Activated naive CD4-positive, alpha-beta T cell treated with anti-CD3 and anti-CD28 coated beads, Interleukin-2, amount 10 ng/mL, durations not matched to agents 7 days and 5 days (primary cell): ENCODE data around the gene AKAP13.

Source experiments
- CTCF ChIA-PET: fragments of 350-600 bp; sonication (Branson Sonifier 250); formaldehyde crosslinking; loops from one replicate; lab custom pipeline; 2021; ENCODE audit warnings: antibody characterized with exemption; lab: Charles Lee
- DNase-seq: peaks from one replicate; pipeline ENCODE4 v3.0.0-alpha.2; 2020
- H3K27ac Mint-ChIP-seq: one replicate; pipeline ENCODE4 v1.8.0; 2021; ENCODE audit warnings: mild to moderate bottlenecking, moderate library complexity, mixed read lengths
- H3K27me3 Mint-ChIP-seq: one replicate; pipeline ENCODE4 v1.8.0; 2021; ENCODE audit warnings: mild to moderate bottlenecking, mixed read lengths
- H3K36me3 Mint-ChIP-seq: one replicate; pipeline ENCODE4 v1.8.0; 2021; ENCODE audit warnings: mixed read lengths
- H3K4me1 Mint-ChIP-seq: one replicate; pipeline ENCODE4 v1.8.0; 2021; ENCODE audit warnings: mixed read lengths
- H3K4me3 Mint-ChIP-seq: one replicate; pipeline ENCODE4 v1.8.0; 2021; ENCODE audit warnings: mild to moderate bottlenecking, moderate library complexity, mixed read lengths
- H3K9me3 Mint-ChIP-seq: one replicate; pipeline ENCODE4 v1.8.0; 2021; ENCODE audit warnings: mixed read lengths

Gene AKAP13

GRCh38 chr15:85443046-85443445 lies 62.6 kb downstream of the AKAP13 start:
- no peak overlapping the region for H3K4me3 Mint-ChIP-seq
- no peak for DNase-seq
- H3K27me3 Mint-ChIP-seq, result no peaks in the 10 kb centered on the region
- H3K4me1 Mint-ChIP-seq, result peaks cover 28% of the 10 kb centered on the region
- H3K27ac Mint-ChIP-seq, result no peak overlapping the region
- peaks cover 4% of the 10 kb centered on the region for H3K9me3 Mint-ChIP-seq
- CTCF ChIA-PET, result interaction anchor here (2.1 kb wide), 1 partner anchor 146 kb away, joined by 5 read pairs; no protein-coding TSS in a partner anchor
- H3K36me3 Mint-ChIP-seq, result peaks cover 6% of the 10 kb centered on the region

GRCh38 chr15:85443593-85444087 lies 63.2 kb downstream of the AKAP13 start:
- peak; percentile 31 for DNase-seq
- H3K4me3 Mint-ChIP-seq, result no peak overlapping the region
- H3K4me1 Mint-ChIP-seq, result peaks cover 28% of the 10 kb centered on the region
- H3K36me3 Mint-ChIP-seq, result peaks cover 6% of the 10 kb centered on the region
- CTCF ChIA-PET, result interaction anchor here (2.1 kb wide), 1 partner anchor 147 kb away, joined by 5 read pairs; no protein-coding TSS in a partner anchor
- H3K27me3 Mint-ChIP-seq, result no peaks in the 10 kb centered on the region
- no peak overlapping the region for H3K27ac Mint-ChIP-seq
- peaks cover 4% of the 10 kb centered on the region for H3K9me3 Mint-ChIP-seq

- peaks cover 28% of the 10 kb centered on the region for H3K4me1 Mint-ChIP-seq
- no peaks in the 10 kb centered on the region for H3K27me3 Mint-ChIP-seq
- CTCF ChIA-PET, result interaction anchor here (2.1 kb wide), 1 partner anchor 148 kb away, joined by 5 read pairs; no protein-coding TSS in a partner anchor
- no peak overlapping the region for H3K27ac Mint-ChIP-seq
- no peak overlapping the region for H3K4me3 Mint-ChIP-seq
- peaks cover 8% of the 10 kb centered on the region for H3K36me3 Mint-ChIP-seq
- no peak for DNase-seq
- peaks cover 6% of the 10 kb centered on the region for H3K9me3 Mint-ChIP-seq
Observed at GRCh38 chr15:85444122-85444745, 63.8 kb downstream of the AKAP13 start.

GRCh38 chr15:85445361-85445760 lies 65.0 kb downstream of the AKAP13 start:
- CTCF ChIA-PET, result interaction anchor here (0.6 kb wide), 1 partner anchor 17 kb away, joined by 3 read pairs; no protein-coding TSS in a partner anchor
- Mint-ChIP-seq H3K27ac (no peak overlapping the region), H3K4me1 (peaks cover 24% of the 10 kb centered on the region), H3K36me3 (peaks cover 18% of the 10 kb centered on the region), H3K9me3 (peaks cover 18% of the 10 kb centered on the region), H3K4me3 (no peak overlapping the region), H3K27me3 (no peaks in the 10 kb centered on the region)
- no peak for DNase-seq

GRCh38 chr15:85451099-85451700 lies 70.8 kb downstream of the AKAP13 start:
- CTCF ChIA-PET, result no interaction called here
- Mint-ChIP-seq H3K27me3 (no peaks in the 10 kb centered on the region), H3K36me3 (peaks cover 28% of the 10 kb centered on the region), H3K9me3 (peaks cover 36% of the 10 kb centered on the region), H3K4me1 (no peaks in the 10 kb centered on the region), H3K27ac (peak overlapping the region; percentile 53), H3K4me3 (no peak overlapping the region)
- no peak for DNase-seq

- H3K27ac Mint-ChIP-seq, result no peak overlapping the region
- peaks cover 35% of the 10 kb centered on the region for H3K9me3 Mint-ChIP-seq
- H3K36me3 Mint-ChIP-seq, result peaks cover 30% of the 10 kb centered on the region
- no peak for DNase-seq
- no peaks in the 10 kb centered on the region for H3K27me3 Mint-ChIP-seq
- H3K4me3 Mint-ChIP-seq, result no peak overlapping the region
- CTCF ChIA-PET, result no interaction called here
- H3K4me1 Mint-ChIP-seq, result no peaks in the 10 kb centered on the region
Observed at GRCh38 chr15:85452436-85452835, 72.0 kb downstream of the AKAP13 start.

- H3K4me3 Mint-ChIP-seq, result no peak overlapping the region
- no peak for DNase-seq
- H3K4me1 Mint-ChIP-seq, result no peaks in the 10 kb centered on the region
Observed at GRCh38 chr15:85453144-85453872, 72.9 kb downstream of the AKAP13 start.

GRCh38 chr15:85454403-85454802 lies 74.0 kb downstream of the AKAP13 start:
- Mint-ChIP-seq H3K9me3 (peaks cover 31% of the 10 kb centered on the region), H3K36me3 (peaks cover 27% of the 10 kb centered on the region), H3K27ac (no peak overlapping the region), H3K4me3 (no peak overlapping the region), H3K4me1 (peaks cover 3% of the 10 kb centered on the region), H3K27me3 (no peaks in the 10 kb centered on the region)
- CTCF ChIA-PET, result no interaction called here
- DNase-seq, result no peak

More at GRCh38 chr15:85453144-85453872, 72.9 kb downstream of the AKAP13 start:
- CTCF ChIA-PET, result no interaction called here
- H3K27ac Mint-ChIP-seq, result no peak overlapping the region
- H3K36me3 Mint-ChIP-seq, result peaks cover 30% of the 10 kb centered on the region
- no peaks in the 10 kb centered on the region for H3K27me3 Mint-ChIP-seq
- H3K9me3 Mint-ChIP-seq, result peaks cover 35% of the 10 kb centered on the region

- Mint-ChIP-seq H3K4me3 (no peak overlapping the region), H3K27me3 (no peaks in the 10 kb centered on the region)
- CTCF ChIA-PET, result no interaction called here
Observed at GRCh38 chr15:85455891-85456290, 75.5 kb downstream of the AKAP13 start.

GRCh38 chr15:85456798-85457197 lies 76.4 kb downstream of the AKAP13 start:
- H3K27me3 Mint-ChIP-seq, result no peaks in the 10 kb centered on the region

More at GRCh38 chr15:85455891-85456290, 75.5 kb downstream of the AKAP13 start:
- DNase-seq, result no peak
- Mint-ChIP-seq H3K36me3 (peaks cover 16% of the 10 kb centered on the region), H3K9me3 (peaks cover 16% of the 10 kb centered on the region), H3K27ac (no peak overlapping the region), H3K4me1 (peaks cover 9% of the 10 kb centered on the region)

GRCh38 chr15:85457392-85457968 lies 77.1 kb downstream of the AKAP13 start:
- H3K9me3 Mint-ChIP-seq, result peaks cover 1% of the 10 kb centered on the region
- no peak overlapping the region for H3K27ac Mint-ChIP-seq
- DNase-seq, result no peak
- no peak overlapping the region for H3K4me3 Mint-ChIP-seq
- no peaks in the 10 kb centered on the region for H3K27me3 Mint-ChIP-seq
- CTCF ChIA-PET, result no interaction called here
- H3K36me3 Mint-ChIP-seq, result peaks cover 10% of the 10 kb centered on the region
- peaks cover 20% of the 10 kb centered on the region for H3K4me1 Mint-ChIP-seq

More at GRCh38 chr15:85456798-85457197, 76.4 kb downstream of the AKAP13 start:
- Mint-ChIP-seq H3K9me3 (peaks cover 7% of the 10 kb centered on the region), H3K4me1 (peaks cover 13% of the 10 kb centered on the region), H3K4me3 (no peak overlapping the region), H3K27ac (no peak overlapping the region), H3K36me3 (peaks cover 8% of the 10 kb centered on the region)
- DNase-seq, result no peak
- CTCF ChIA-PET, result no interaction called here

- DNase-seq, result no peak
- Mint-ChIP-seq H3K36me3 (peaks cover 10% of the 10 kb centered on the region), H3K27me3 (no peaks in the 10 kb centered on the region), H3K27ac (no peak overlapping the region), H3K4me1 (peaks cover 29% of the 10 kb centered on the region), H3K9me3 (no peaks in the 10 kb centered on the region), H3K4me3 (no peak overlapping the region)
- CTCF ChIA-PET, result no interaction called here
Observed at GRCh38 chr15:85458764-85459163, 78.4 kb downstream of the AKAP13 start.

GRCh38 chr15:85462029-85462428 lies 81.6 kb downstream of the AKAP13 start:
- Mint-ChIP-seq H3K27ac (no peak overlapping the region), H3K4me3 (no peak overlapping the region), H3K9me3 (peaks cover 1% of the 10 kb centered on the region), H3K4me1 (peaks cover 37% of the 10 kb centered on the region), H3K27me3 (no peaks in the 10 kb centered on the region), H3K36me3 (peaks cover 10% of the 10 kb centered on the region)
- no peak for DNase-seq
- CTCF ChIA-PET, result interaction anchor here (0.6 kb wide), 1 partner anchor 16 kb away, joined by 3 read pairs; no protein-coding TSS in a partner anchor
